HG02938 (cell line): ENCODE data around the gene ARFRP1.

Experiments
- ATAC-seq: cut with Tn5 transposase; IDR thresholded peaks from one replicate; pipeline ENCODE4 v1.9.1; 2021; ENCODE audit warnings: mild to moderate bottlenecking, moderate library complexity; ENCODE audit not compliant: unreplicated experiment

Gene ARFRP1

GRCh38 chr20:63703471-63703975 lies 4.3 kb downstream of the ARFRP1 start:
- no peak for ATAC-seq

- no peak for ATAC-seq
Measured at GRCh38 chr20:63702751-63703470, 4.9 kb downstream of the ARFRP1 start.

- no peak for ATAC-seq
Measured at GRCh38 chr20:63702036-63702665, 5.6 kb downstream of the ARFRP1 start.

- no peak for ATAC-seq
Measured at GRCh38 chr20:63701329-63702035, 6.3 kb downstream of the ARFRP1 start.

GRCh38 chr20:63701051-63701328 lies 6.8 kb downstream of the ARFRP1 start:
- no peak for ATAC-seq

- no peak for ATAC-seq
Measured at GRCh38 chr20:63700199-63701050, 7.4 kb downstream of the ARFRP1 start.

- ATAC-seq: no peak
Measured at GRCh38 chr20:63699466-63700198, 8.1 kb downstream of the ARFRP1 start.

DNA sequence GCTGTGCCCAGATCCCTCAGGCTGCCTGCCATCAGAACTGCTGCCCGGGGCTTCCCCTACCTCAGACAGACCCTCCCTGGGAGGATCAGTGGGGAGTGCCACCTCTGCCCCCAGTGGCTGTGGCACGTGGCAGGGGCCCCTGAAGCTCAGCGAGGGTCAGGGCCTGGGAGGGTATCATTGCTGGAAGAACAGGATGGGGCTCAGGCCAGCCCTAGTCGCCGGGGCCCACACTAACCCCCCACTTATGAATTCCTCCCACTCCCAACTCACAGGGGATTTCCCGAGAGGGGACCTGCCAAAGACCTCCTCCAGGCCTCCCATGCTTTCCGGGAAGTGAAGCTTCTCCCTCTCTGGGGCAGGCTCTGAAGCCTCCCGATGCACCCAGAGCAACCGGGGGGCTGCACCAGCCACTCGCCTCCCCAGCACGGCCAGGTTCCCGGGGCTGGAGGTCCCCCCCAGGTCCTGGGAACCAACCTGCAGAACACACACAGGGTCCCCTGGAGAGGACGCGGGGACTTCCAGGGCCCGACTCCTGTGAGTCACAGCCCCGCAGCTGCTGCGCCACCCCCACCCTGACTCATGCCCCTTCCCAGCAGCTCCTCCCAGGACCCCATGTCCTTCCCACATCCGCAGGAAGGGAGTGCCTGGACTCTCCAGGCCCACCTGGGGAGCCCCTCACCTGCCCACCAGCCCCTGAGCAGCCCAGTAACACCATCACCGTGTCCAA lies 8.9 kb downstream of the ARFRP1 start:
- no peak for ATAC-seq

DNA sequence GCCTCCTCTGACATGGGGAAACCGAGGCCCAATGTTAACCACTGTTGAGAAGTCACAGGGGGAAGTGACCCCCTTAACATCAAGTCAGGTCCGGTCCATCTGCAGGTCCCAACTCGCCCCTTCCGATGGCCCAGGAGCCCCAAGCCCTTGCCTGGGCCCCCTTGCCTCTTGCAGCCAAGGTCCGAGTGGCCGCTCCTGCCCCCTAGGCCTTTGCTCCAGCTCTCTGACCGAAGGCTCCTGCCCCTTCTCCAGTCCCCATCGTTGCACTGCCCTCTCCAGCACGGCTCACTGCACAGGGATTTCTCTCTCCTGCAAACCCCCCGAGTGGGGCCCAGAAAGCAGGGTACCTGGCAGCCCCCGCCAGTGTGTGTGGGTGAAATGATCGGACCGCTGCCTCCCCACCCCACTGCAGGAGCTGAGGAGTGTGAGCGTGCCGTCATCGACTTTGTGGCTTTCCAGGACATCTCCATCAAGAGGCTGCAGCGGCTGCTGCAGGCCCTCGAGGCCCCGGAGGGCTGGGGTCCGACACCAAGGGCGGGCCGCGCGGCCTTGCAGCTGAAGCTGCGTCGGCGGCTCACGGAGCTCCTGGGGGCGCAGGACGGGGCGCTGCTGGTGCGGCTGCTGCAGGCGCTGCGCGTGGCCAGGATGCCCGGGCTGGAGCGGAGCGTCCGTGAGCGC lies 9.8 kb downstream of the ARFRP1 start:
- no peak for ATAC-seq

DNA sequence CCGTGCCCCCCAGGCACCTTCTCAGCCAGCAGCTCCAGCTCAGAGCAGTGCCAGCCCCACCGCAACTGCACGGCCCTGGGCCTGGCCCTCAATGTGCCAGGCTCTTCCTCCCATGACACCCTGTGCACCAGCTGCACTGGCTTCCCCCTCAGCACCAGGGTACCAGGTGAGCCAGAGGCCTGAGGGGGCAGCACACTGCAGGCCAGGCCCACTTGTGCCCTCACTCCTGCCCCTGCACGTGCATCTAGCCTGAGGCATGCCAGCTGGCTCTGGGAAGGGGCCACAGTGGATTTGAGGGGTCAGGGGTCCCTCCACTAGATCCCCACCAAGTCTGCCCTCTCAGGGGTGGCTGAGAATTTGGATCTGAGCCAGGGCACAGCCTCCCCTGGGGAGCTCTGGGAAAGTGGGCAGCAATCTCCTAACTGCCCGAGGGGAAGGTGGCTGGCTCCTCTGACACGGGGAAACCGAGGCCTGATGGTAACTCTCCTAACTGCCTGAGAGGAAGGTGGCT lies 10.4 kb downstream of the ARFRP1 start:
- ATAC-seq: no peak

- no peak for ATAC-seq
Measured at GRCh38 chr20:63696628-63697356, 11.0 kb downstream of the ARFRP1 start, which contains the start of gene TNFRSF6B. TNFRSF6B (plus strand) TSS chr20:63696652; CDS start chr20:63696768, 116 bp downstream.

- ATAC-seq: no peak
Measured at GRCh38 chr20:63696306-63696627, 11.5 kb downstream of the ARFRP1 start.

- ATAC-seq: no peak
Measured at GRCh38 chr20:63695424-63696305, 12.1 kb downstream of the ARFRP1 start.

DNA sequence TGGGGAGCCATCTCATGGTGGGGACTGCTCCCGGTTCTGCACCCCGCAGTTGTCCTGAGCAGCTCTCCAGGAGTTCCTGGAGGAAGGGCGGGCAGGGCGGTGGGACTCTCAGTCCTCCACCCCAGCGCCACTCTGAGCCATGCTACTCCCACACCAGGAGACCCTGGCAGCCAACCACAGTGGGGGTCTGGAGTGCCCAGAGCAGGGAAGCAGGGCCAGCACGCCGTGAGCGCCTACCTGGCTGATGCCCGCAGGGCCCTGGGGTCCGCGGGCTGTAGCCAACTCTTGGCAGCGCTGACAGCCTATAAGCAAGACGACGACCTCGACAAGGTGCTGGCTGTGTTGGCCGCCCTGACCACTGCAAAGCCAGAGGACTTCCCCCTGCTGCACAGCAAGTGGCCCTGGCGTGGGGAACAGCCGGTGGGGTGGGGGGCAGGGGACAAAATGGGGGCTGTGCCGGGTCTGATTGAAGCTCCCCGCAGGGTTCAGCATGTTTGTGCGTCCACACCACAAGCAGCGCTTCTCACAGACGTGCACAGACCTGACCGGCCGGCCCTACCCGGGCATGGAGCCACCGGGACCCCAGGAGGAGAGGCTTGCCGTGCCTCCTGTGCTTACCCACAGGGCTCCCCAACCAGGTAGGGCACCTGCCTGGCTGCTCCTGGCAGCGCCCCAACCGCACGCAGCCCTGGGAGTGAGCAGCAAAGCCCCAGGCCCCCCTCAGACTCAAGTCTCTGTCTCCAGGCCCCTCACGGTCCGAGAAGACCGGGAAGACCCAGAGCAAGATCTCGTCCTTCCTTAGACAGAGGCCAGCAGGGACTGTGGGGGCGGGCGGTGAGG lies 13.0 kb downstream of the ARFRP1 start:
- no peak for ATAC-seq

DNA sequence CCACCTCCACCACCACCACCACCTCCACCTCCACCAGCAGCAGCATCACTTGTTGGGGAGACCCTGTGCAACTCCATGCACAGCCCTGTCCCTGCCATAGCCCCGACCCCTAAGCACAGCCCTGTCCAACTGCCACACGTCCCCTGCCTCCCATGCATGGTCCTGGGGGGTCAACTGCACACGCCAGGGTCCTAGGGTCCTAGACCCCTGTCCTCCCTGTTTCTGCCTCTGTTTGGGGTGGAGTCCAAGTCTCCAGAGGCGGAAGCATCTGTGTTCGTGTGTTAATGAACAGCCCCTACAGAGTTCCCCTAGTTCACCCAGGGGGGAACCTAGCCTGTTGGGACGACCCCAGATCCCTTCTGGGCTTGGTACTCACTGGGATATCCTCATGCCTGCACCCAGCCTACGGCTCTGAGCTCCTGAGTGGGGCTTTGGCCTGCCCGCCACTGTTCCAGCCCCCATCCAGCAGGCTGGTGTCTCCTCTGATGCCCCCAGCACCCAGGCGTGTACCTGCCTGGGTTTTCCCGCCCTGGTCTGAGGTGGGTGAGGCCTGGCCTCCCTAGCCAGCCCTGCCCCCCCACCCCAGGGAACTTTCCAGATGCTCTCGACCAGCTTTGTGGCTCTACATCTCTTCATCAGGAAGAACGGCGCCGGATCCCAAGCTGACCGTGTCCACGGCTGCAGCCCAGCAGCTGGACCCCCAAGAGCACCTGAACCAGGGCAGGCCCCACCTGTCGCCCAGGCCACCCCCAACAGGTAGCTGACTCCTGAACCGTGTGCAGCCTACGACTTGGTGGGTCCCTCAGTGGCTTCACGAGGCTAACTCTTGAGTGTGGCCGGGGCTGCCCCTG lies 13.8 kb downstream of the ARFRP1 start:
- no peak for ATAC-seq
